ENCODE data around the gene RASA4B. TPM values are rescaled to one million over a fixed set of nuclear protein-coding genes. Genes with fewer than 3 reads are reported as not detected.

Gene RASA4B
- total and polyA plus RNA-seq, 9 of the 15 experiments (the other 6 are each of a cell fraction or from before 2014, with no cell fraction given): 0.01 to 2.9 (median 1.5) TPM; not detected in 1

DNA sequence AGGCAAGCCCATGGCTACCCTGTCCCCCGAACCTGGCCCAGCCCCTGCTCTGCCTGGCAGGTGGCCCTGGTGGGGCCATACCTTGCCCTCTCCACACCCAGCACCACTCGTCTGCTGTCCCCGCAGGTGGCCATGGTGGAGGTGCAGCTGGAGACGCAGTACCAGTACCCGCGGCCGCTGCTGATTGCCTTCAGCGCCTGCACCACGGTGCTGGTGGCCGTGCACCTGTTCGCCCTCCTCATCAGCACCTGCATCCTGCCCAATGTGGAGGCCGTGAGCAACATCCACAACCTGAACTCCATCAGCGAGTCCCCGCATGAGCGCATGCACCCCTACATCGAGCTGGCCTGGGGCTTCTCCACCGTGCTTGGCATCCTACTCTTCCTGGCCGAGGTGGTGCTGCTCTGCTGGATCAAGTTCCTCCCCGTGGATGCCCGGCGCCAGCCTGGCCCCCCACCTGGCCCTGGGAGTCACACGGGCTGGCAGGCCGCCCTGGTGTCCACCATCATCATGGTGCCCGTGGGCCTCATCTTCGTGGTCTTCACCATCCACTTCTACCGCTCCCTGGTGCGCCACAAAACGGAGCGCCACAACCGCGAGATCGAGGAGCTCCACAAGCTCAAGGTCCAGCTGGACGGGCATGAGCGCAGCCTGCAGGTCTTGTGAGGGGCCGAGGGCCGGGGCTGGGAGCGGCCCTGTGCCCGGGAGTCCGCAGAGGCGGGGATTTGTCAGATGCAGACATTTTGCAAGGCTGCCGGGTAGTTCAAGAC lies 71.0 kb downstream of the RASA4B start:
- POLR2A ChIA-PET: interaction anchor here (1.5 kb wide), 1 partner anchor 10 kb away, joined by 3 read pairs; no protein-coding TSS in a partner anchor
- in situ Hi-C loops (cut with MboI): no loop called here
- no peak for FAIRE-seq

More for the DNA sequence above, 71.0 kb downstream of the RASA4B start:
- Histone ChIP-seq H4K20me1 (replicated peaks; ENCODE audit: control insufficient read depth, insufficient read depth, low read length) (no peaks in the 10 kb centered on the region; the same call in 1 of the 2 replicates), H3K27me3 (ENCODE audit: control insufficient read depth in 2 of 2, insufficient read depth in 2 of 2, low read length in 2 of 2) (no peaks in the 10 kb centered on the region), H3K4me1 (replicated peaks in 1 of 2; ENCODE audit: control insufficient read depth in 2 of 2, insufficient read depth in 2 of 2, low read length in 2 of 2) (peaks cover 25 to 64% of the 10 kb centered on the region in 2 experiments), H3K9ac (ENCODE audit: insufficient read depth in 1 of 2, low read depth in 2 of 2, low read length in 2 of 2) (no peak overlapping the region; a peak in 1 of 4 replicates), H3K36me3 (ENCODE audit: control insufficient read depth, insufficient read depth, low read length) (peaks cover 24% of the 10 kb centered on the region; the same call in 2 of the 3 replicates), H3K27ac (ENCODE audit: extremely low read depth, low read depth, low read length) (no peak overlapping the region), H3K9me1 (ENCODE audit: control insufficient read depth, insufficient read depth, low read length) (peaks cover 3% of the 10 kb centered on the region), H3K79me2 (ENCODE audit: control insufficient read depth, insufficient read depth, low read length) (no peaks in the 10 kb centered on the region), H3K4me2 (ENCODE audit: insufficient read depth, low read length) (no peak overlapping the region), H2AFZ (ENCODE audit: low read depth, low read length) (no peak overlapping the region), H3K9me3 (replicated peaks; ENCODE audit: control insufficient read depth, insufficient read depth, low read depth, low read length) (no peaks in the 10 kb centered on the region), H3K4me3 (no peak overlapping the region)
- CTCF ChIA-PET (ENCODE audit: low intra/inter-chr PET ratio): no interaction called here
- no peak for DNase-seq (ENCODE audit: extremely low read depth in 1 of 4, low spot score in 3 of 4)
- BruUV-seq (replicated peaks): no TSS peak
- TF ChIP-seq RBFOX2 (IDR thresholded peaks at IDR 0.05; ENCODE audit: low read depth, low read length) (peak; percentile 21; the same call in 1 of the 2 replicates), DDX20 (tag; IDR thresholded peaks at IDR 0.05; ENCODE audit: low read depth) (no peak), HMGN3 (IDR thresholded peaks at IDR 0.05; ENCODE audit: borderline replicate concordance, extremely low read depth, insufficient read length, low read depth, low read length) (peak; percentile 22)
- TF ChIP-seq, protein P1, sequence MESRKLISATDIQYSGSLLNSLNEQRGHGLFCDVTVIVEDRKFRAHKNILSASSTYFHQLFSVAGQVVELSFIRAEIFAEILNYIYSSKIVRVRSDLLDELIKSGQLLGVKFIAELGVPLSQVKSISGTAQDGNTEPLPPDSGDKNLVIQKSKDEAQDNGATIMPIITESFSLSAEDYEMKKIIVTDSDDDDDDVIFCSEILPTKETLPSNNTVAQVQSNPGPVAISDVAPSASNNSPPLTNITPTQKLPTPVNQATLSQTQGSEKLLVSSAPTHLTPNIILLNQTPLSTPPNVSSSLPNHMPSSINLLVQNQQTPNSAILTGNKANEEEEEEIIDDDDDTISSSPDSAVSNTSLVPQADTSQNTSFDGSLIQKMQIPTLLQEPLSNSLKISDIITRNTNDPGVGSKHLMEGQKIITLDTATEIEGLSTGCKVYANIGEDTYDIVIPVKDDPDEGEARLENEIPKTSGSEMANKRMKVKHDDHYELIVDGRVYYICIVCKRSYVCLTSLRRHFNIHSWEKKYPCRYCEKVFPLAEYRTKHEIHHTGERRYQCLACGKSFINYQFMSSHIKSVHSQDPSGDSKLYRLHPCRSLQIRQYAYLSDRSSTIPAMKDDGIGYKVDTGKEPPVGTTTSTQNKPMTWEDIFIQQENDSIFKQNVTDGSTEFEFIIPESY (CRISPR knock-in tag; IDR thresholded peaks at IDR 0.05): peak; percentile 83
- no peak for ATAC-seq
- 92% methylated on average over 40 of the region's 41 CpGs for WGBS (ENCODE audit: insufficient coverage, low coverage, missing lambda C conversion rate)
- intact Hi-C loops (cut with micrococcal nuclease): no loop called here
